H9 (cell line): Measurements from ENCODE around the gene MTA1. TPM values are rescaled to one million over a fixed set of nuclear protein-coding genes. Genes with fewer than 3 reads are reported as not detected.

Experiments
- DNase-seq: peaks from one replicate; pipeline ENCODE4 v3.0.0-alpha.2; 2017
- H2AFZ ChIP-seq: one replicate; pipeline ENCODE4 v1.6.1; 2013; ENCODE audit warnings: mild to moderate bottlenecking, low read length, control low read depth, moderate library complexity
- H2AK5ac ChIP-seq: 2 replicates; pipeline ENCODE4 v1.6.1; 2013; ENCODE audit warnings: low read length, control low read depth, mixed read lengths; ENCODE audit not compliant: insufficient read length
- H2BK120ac ChIP-seq: one replicate; pipeline ENCODE4 v1.6.1; 2013; ENCODE audit warnings: low read depth, mild to moderate bottlenecking, low read length, control low read depth, inconsistent platforms; ENCODE audit not compliant: poor library complexity, severe bottlenecking
- H2BK12ac ChIP-seq: 2 replicates; pipeline ENCODE4 v1.6.1; 2013; ENCODE audit warnings: low read length, control low read depth, mixed read lengths, low read depth; ENCODE audit not compliant: insufficient read length
- H2BK15ac ChIP-seq: 2 replicates; pipeline ENCODE4 v1.6.1; 2013; ENCODE audit warnings: low read depth, low read length, control low read depth
- H2BK20ac ChIP-seq: one replicate; pipeline ENCODE4 v1.6.1; 2013; ENCODE audit warnings: low read depth, mild to moderate bottlenecking, low read length, control low read depth, inconsistent platforms; ENCODE audit not compliant: poor library complexity, severe bottlenecking
- H2BK5ac ChIP-seq: 2 replicates; pipeline ENCODE4 v1.6.1; 2013; ENCODE audit warnings: low read length, control low read depth, mixed read lengths; ENCODE audit not compliant: insufficient read length
- H3K14ac ChIP-seq: 2 replicates; pipeline ENCODE4 v1.6.1; 2013; ENCODE audit warnings: low read length, control low read depth; ENCODE audit not compliant: insufficient read depth
- H3K18ac ChIP-seq: 2 replicates; pipeline ENCODE4 v1.6.1; 2013; ENCODE audit warnings: low read depth, mild to moderate bottlenecking, mixed read lengths, low read length, control low read depth; ENCODE audit not compliant: insufficient read length
- H3K23ac ChIP-seq: 2 replicates; pipeline ENCODE4 v1.6.1; 2013; ENCODE audit warnings: low read length, control low read depth, mixed read lengths, low read depth; ENCODE audit not compliant: insufficient read length
- H3K23me2 ChIP-seq: 2 replicates; pipeline ENCODE4 v1.6.1; 2013; ENCODE audit warnings: low read depth, mild to moderate bottlenecking, mixed read lengths, low read length, control low read depth; ENCODE audit not compliant: insufficient read length, poor library complexity, severe bottlenecking
- H3K27ac ChIP-seq: 2 replicates; pipeline ENCODE4 v1.5.1; 2013; ENCODE audit warnings: low read length, control low read depth, mixed read lengths, low read depth; ENCODE audit not compliant: insufficient read length
- H3K27me3 ChIP-seq: 2 replicates; pipeline ENCODE4 v1.6.1; 2013; ENCODE audit warnings: low read length, control low read depth, inconsistent platforms; ENCODE audit not compliant: insufficient read depth
- H3K4ac ChIP-seq: 2 replicates; pipeline ENCODE4 v1.6.1; 2013; ENCODE audit warnings: low read depth, mild to moderate bottlenecking, control low read depth, inconsistent platforms, low read length, moderate library complexity
- H3K4me1 ChIP-seq: 2 replicates; pipeline ENCODE4 v1.6.1; 2013; ENCODE audit warnings: low read length, control low read depth, inconsistent platforms; ENCODE audit not compliant: insufficient read depth
- H3K4me2 ChIP-seq: 2 replicates; pipeline ENCODE4 v1.6.1; 2013; ENCODE audit warnings: low read length, control low read depth, mixed read lengths; ENCODE audit not compliant: insufficient read length, insufficient read depth
- H3K56ac ChIP-seq: 2 replicates; pipeline ENCODE4 v1.6.1; 2013; ENCODE audit warnings: low read depth, mild to moderate bottlenecking, mixed read lengths, low read length, control low read depth; ENCODE audit not compliant: insufficient read length
- H3K79me1 ChIP-seq: 2 replicates; pipeline ENCODE4 v1.6.1; 2013; ENCODE audit warnings: low read depth, mild to moderate bottlenecking, moderate library complexity, low read length, control low read depth, inconsistent platforms; ENCODE audit not compliant: insufficient read depth, poor library complexity, severe bottlenecking
- H3K79me2 ChIP-seq: 2 replicates; pipeline ENCODE4 v1.6.1; 2013; ENCODE audit warnings: low read length, control low read depth, inconsistent platforms; ENCODE audit not compliant: insufficient read depth
- H3K9ac ChIP-seq: 2 replicates; pipeline ENCODE4 v1.6.1; 2013; ENCODE audit warnings: low read length, control low read depth, mixed read lengths; ENCODE audit not compliant: insufficient read length; ENCODE audit errors: extremely low read depth
- H3K9me3 ChIP-seq: one replicate; pipeline ENCODE4 v1.6.1; 2013; ENCODE audit warnings: low read depth, low read length, inconsistent platforms; ENCODE audit not compliant: control insufficient read depth
- H3T11ph ChIP-seq: one replicate; pipeline ENCODE4 v1.6.1; 2013; ENCODE audit warnings: mild to moderate bottlenecking, low read length, control low read depth, inconsistent platforms
- H4K20me1 ChIP-seq: one replicate; pipeline ENCODE4 v1.6.1; 2013; ENCODE audit not compliant: control insufficient read depth, insufficient read length, insufficient read depth
- H4K5ac ChIP-seq: 2 replicates; pipeline ENCODE4 v1.6.1; 2013; ENCODE audit warnings: low read depth, mild to moderate bottlenecking, mixed read lengths, low read length, control low read depth; ENCODE audit not compliant: insufficient read length
- H4K8ac ChIP-seq: replicated peaks from 2 replicates; pipeline ENCODE4 v1.6.1; 2013; ENCODE audit warnings: low read length, control low read depth, mixed read lengths, low read depth; ENCODE audit not compliant: insufficient read length
- H4K91ac ChIP-seq: 2 replicates; pipeline ENCODE4 v1.6.1; 2013; ENCODE audit warnings: low read depth, mild to moderate bottlenecking, moderate library complexity, mixed read lengths, low read length, control low read depth; ENCODE audit not compliant: insufficient read length
- H3K27ac Mint-ChIP-seq, 3 experiments: 2 replicates in 2 of 3; 3 replicates in 1 of 3; pipeline ENCODE4 v1.8.0; 2020 to 2021; ENCODE audit warnings: mixed read lengths in 3 of 3, mild to moderate bottlenecking in 1 of 3, moderate library complexity in 1 of 3
- H3K27me3 Mint-ChIP-seq: 2 replicates; pipeline ENCODE4 v1.8.0; 2021; ENCODE audit warnings: low read depth, mild to moderate bottlenecking, moderate library complexity, mixed read lengths
- H3K36me3 Mint-ChIP-seq, 3 experiments: 2 replicates in 2 of 3; 3 replicates in 1 of 3; pipeline ENCODE4 v1.8.0; 2020 to 2021; ENCODE audit warnings: low read depth in 3 of 3, mixed read lengths in 3 of 3; ENCODE audit not compliant: insufficient read depth in 1 of 3
- H3K4me1 Mint-ChIP-seq, 2 experiments: 2 replicates each; pipeline ENCODE4 v1.8.0; 2020; ENCODE audit warnings: mixed read lengths in 2 of 2
- H3K4me3 Mint-ChIP-seq, 2 experiments: 2 replicates in 1 of 2; 3 replicates in 1 of 2; pipeline ENCODE4 v1.8.0; 2020 to 2021; ENCODE audit warnings: mild to moderate bottlenecking in 2 of 2, mixed read lengths in 2 of 2, moderate library complexity in 1 of 2
- H3K9me3 Mint-ChIP-seq, 2 experiments: 2 replicates in 1 of 2; 3 replicates in 1 of 2; pipeline ENCODE4 v1.8.0; 2020; ENCODE audit warnings: mild to moderate bottlenecking in 2 of 2, mixed read lengths in 2 of 2, moderate library complexity in 1 of 2
- CTCF ChIP-seq: fragments of 200-600 bp; sonication (generic); conservative IDR thresholded peaks from 3 replicates; pipeline ENCODE4 v1.8.0; 2021; ENCODE audit warnings: antibody characterized with exemption, mild to moderate bottlenecking
- WGBS: extraction: QIAGEN DNeasy Blood & Tissue Kit; methylation state at CpG from one replicate; pipeline ENCODE4 v1.1.7; 2013; ENCODE audit warnings: missing lambda C conversion rate, low lambda C conversion rate, mixed read lengths; ENCODE audit not compliant: insufficient read length; ENCODE audit errors: extremely low coverage; 5-methylcytosine and 5-hydroxymethylcytosine counted together
- total RNA-seq: library from RNA; stranded (reverse); gene quantifications from 2 replicates; pipeline ENCODE4 v1.2.1, GENCODE V29; 2021

Gene MTA1
- total RNA-seq, 1 experiment from 2014 or later = 230 TPM

- no peak for DNase-seq
- H3K18ac ChIP-seq = no peak overlapping the region
- H2BK120ac ChIP-seq = no peak overlapping the region
- no peak overlapping the region for H4K5ac ChIP-seq
- H3K27me3 ChIP-seq = no peaks in the 10 kb centered on the region
- H3K9me3 Mint-ChIP-seq = no peaks in the 10 kb centered on the region
- H4K8ac ChIP-seq = no peak overlapping the region
- H3K79me2 ChIP-seq = no peaks in the 10 kb centered on the region
- H3K36me3 Mint-ChIP-seq = peaks cover 8 to 9% (median 9%) of the 10 kb centered on the region in 3 experiments; a peak in 6 of 7 replicates
- H4K91ac ChIP-seq = no peak overlapping the region
- H3K4me1 ChIP-seq = no peaks in the 10 kb centered on the region
- H3K56ac ChIP-seq = no peak overlapping the region
- no peak overlapping the region for H2AFZ ChIP-seq
- no peak overlapping the region for H3K4me3 Mint-ChIP-seq
- TF ChIP-seq CTCF = no peak
- no peak overlapping the region for H3K23ac ChIP-seq
- no peak overlapping the region for H2BK12ac ChIP-seq
- no peak overlapping the region for H2BK5ac ChIP-seq
- no peak overlapping the region for H3K4ac ChIP-seq
- no peaks in the 10 kb centered on the region for H4K20me1 ChIP-seq
- no peak overlapping the region for H3T11ph ChIP-seq
- H3K27ac ChIP-seq = no peak overlapping the region
- H3K9me3 ChIP-seq = no peaks in the 10 kb centered on the region
- H3K4me2 ChIP-seq = no peak overlapping the region
- no peak overlapping the region for H3K14ac ChIP-seq
- no peak overlapping the region for H2AK5ac ChIP-seq
- peak overlapping the region in 2 of 3 experiments; percentile 59 to 81; a peak in 2 of 7 replicates for H3K27ac Mint-ChIP-seq
- no peaks in the 10 kb centered on the region for H3K79me1 ChIP-seq
- H2BK20ac ChIP-seq = no peak overlapping the region
- peaks cover 1% of the 10 kb centered on the region; the same call in 1 of the 2 replicates for H3K27me3 Mint-ChIP-seq
- no CpG with 5 or more reads among the region's 25 CpGs for WGBS
- no peaks in the 10 kb centered on the region for H3K4me1 Mint-ChIP-seq
- H3K23me2 ChIP-seq = no peaks in the 10 kb centered on the region
- no peak overlapping the region for H2BK15ac ChIP-seq
- H3K9ac ChIP-seq = no peak overlapping the region
Observed at GRCh38 chr14:105388110-105388951, 31.3 kb upstream of the MTA1 start.
